Panc1 (cell line): ENCODE results near the gene GJD4. TPM values are rescaled to one million over a fixed set of nuclear protein-coding genes. Genes with fewer than 3 reads are reported as not detected.

Experiments
- ATAC-seq: fragments of 200-7000 bp; cut with Tn5 transposase; 2 replicates; pipeline ENCODE4 v1.9.1; 2020; ENCODE audit warnings: mild to moderate bottlenecking, moderate library complexity
- BruUV-seq: library from RNA; stranded (reverse); fragments of 400-500 nt; replicated peaks from 2 replicates; lab custom pipeline; 2021; lab: Mats Ljungman, UMichigan
- CTCF ChIA-PET: fragments of 300-600 bp; sonication (Branson Sonifier 250); formaldehyde crosslinking; loops from one replicate; lab custom pipeline; 2022; ENCODE audit warnings: antibody characterized with exemption; lab: Charles Lee
- POLR2A ChIA-PET: fragments of 300-600 bp; sonication (Branson Sonifier 250); formaldehyde crosslinking; loops from one replicate; lab custom pipeline; 2022; ENCODE audit warnings: antibody characterized with exemption; lab: Charles Lee
- DNase-seq: peaks from one replicate; pipeline ENCODE4 v3.0.0-alpha.2; 2010; ENCODE audit warnings: low read depth, low spot score
- H3K27ac ChIP-seq: 2 replicates; pipeline ENCODE4 v1.5.1; 2011; ENCODE audit warnings: mild to moderate bottlenecking, low read length, inconsistent platforms
- H3K27me3 ChIP-seq: fragments of 200-500 bp; sonication (Bioruptor generic); 2 replicates; pipeline ENCODE4 v1.6.0; 2014; ENCODE audit warnings: low read length, inconsistent platforms; ENCODE audit not compliant: control insufficient read depth, insufficient read depth
- H3K36me3 ChIP-seq: fragments of 200-500 bp; sonication (Bioruptor generic); 2 replicates; pipeline ENCODE4 v1.5.1; 2014; ENCODE audit warnings: inconsistent platforms, mild to moderate bottlenecking, low read length, moderate library complexity; ENCODE audit not compliant: control insufficient read depth, insufficient read depth
- H3K4me1 ChIP-seq: 2 replicates; pipeline ENCODE4 v1.5.1; 2011; ENCODE audit warnings: inconsistent platforms, mild to moderate bottlenecking, low read length, moderate library complexity; ENCODE audit not compliant: control insufficient read depth, insufficient read depth
- H3K4me3 ChIP-seq, 2 experiments: 2 replicates each; pipeline ENCODE4 v1.5.1; 2011 to 2012; ENCODE audit warnings: low read depth in 2 of 2, low read length in 2 of 2, mild to moderate bottlenecking in 2 of 2, inconsistent platforms in 1 of 2, moderate library complexity in 1 of 2
- H3K9me3 ChIP-seq: fragments of 200-500 bp; sonication (Bioruptor generic); 2 replicates; pipeline ENCODE4 v1.5.1; 2014; ENCODE audit warnings: low read depth, mild to moderate bottlenecking, inconsistent platforms, low read length, moderate library complexity; ENCODE audit not compliant: control insufficient read depth, insufficient read depth
- CTCF ChIP-seq: fragments of 450-650 bp; IDR thresholded peaks from 2 replicates; pipeline ENCODE4 v1.5.1; 2017; ENCODE audit warnings: mild to moderate bottlenecking
- POLR2AphosphoS5 ChIP-seq: IDR thresholded peaks from 2 replicates; pipeline ENCODE4 v1.6.1; 2012; ENCODE audit warnings: mild to moderate bottlenecking, low read depth, low read length, moderate library complexity
- REST ChIP-seq, 2 experiments: IDR thresholded peaks; 2 replicates each; pipeline ENCODE4 v1.6.1; 2011 to 2012; ENCODE audit warnings: low read depth in 2 of 2, control low read depth in 1 of 2, low read length in 1 of 2, mild to moderate bottlenecking in 1 of 2, moderate library complexity in 1 of 2; ENCODE audit not compliant: insufficient read depth in 1 of 2
- SIN3A ChIP-seq: IDR thresholded peaks from 2 replicates; pipeline ENCODE4 v1.6.1; 2012; ENCODE audit warnings: low read depth, mild to moderate bottlenecking, low read length, moderate library complexity, borderline replicate concordance; ENCODE audit not compliant: insufficient read depth
- TCF7L2 ChIP-seq: IDR thresholded peaks from 2 replicates; pipeline ENCODE4 v1.6.1; 2011; ENCODE audit warnings: mild to moderate bottlenecking, low read depth, low read length, inconsistent platforms
- in situ Hi-C: cut with HindIII; loops from 2 replicates; pipeline ENCODE4 v1.10.0; 2016; ENCODE audit warnings: low sequenced_read_pairs, low pct_unique_long_range_greater_than_20kb
- intact Hi-C: fragments of 100-400 bp; cut with micrococcal nuclease; formaldehyde crosslinking; loops from one replicate; pipeline ENCODE4 v1.10.0; 2022; ENCODE audit not compliant: unreplicated experiment
- total RNA-seq: library from RNA; stranded (reverse); gene quantifications from one replicate; pipeline ENCODE4 v1.2.1, GENCODE V29; 2021; ENCODE audit not compliant: unreplicated experiment

GJD4 gene
- total RNA-seq, 1 experiment from 2014 or later = not detected

- POLR2A ChIA-PET = interaction anchor here (0.6 kb wide), 1 partner anchor 540 kb away, joined by 3 read pairs; no protein-coding TSS in a partner anchor
- Histone ChIP-seq H3K9me3 (no peaks in the 10 kb centered on the region), H3K36me3 (no peaks in the 10 kb centered on the region), H3K4me1 (no peaks in the 10 kb centered on the region), H3K4me3 (peak overlapping the region in 1 of 2 experiments; percentile 60; a peak in 3 of 4 replicates), H3K27ac (no peak overlapping the region), H3K27me3 (peaks cover 2% of the 10 kb centered on the region; the same call in 1 of the 2 replicates)
- intact Hi-C loops = no loop called here
- DNase-seq = no peak
- CTCF ChIA-PET = no interaction called here
- in situ Hi-C loops = no loop called here
- no peak for ATAC-seq
- BruUV-seq = no TSS peak
- TF ChIP-seq REST (IDR thresholded peaks at IDR 0.05; ENCODE audit: insufficient read depth in 1 of 2, low read depth in 2 of 2, low read length in 1 of 2) (no peak), TCF7L2 (no peak), SIN3A (no peak), POLR2AphosphoS5 (no peak), CTCF (no peak)
Observed at GRCh38 chr10:35644050-35644950, 39.2 kb downstream of the GJD4 start.

- in situ Hi-C loops (no loop called here), intact Hi-C loops (no loop called here)
- BruUV-seq = no TSS peak
- ATAC-seq (no peak), DNase-seq (no peak)
- Histone ChIP-seq H3K27ac (no peak overlapping the region), H3K4me1 (no peaks in the 10 kb centered on the region), H3K27me3 (no peaks in the 10 kb centered on the region), H3K4me3 (no peak overlapping the region), H3K36me3 (no peaks in the 10 kb centered on the region), H3K9me3 (no peaks in the 10 kb centered on the region)
- CTCF ChIA-PET = no interaction called here
- TF ChIP-seq POLR2AphosphoS5 (no peak), REST (IDR thresholded peaks at IDR 0.05; ENCODE audit: insufficient read depth in 1 of 2, low read depth in 2 of 2, low read length in 1 of 2) (no peak), TCF7L2 (no peak), SIN3A (no peak)
- POLR2A ChIA-PET = no interaction called here
Observed at GRCh38 chr10:35650894-35651293, 45.8 kb downstream of the GJD4 start.
